Activated gamma-delta T cell treated with anti-CD3 and anti-CD28 coated beads, Interleukin-2, amount 50 U/mL, for 16 hours (primary cell): ENCODE measurements around the gene SNX30.

Experiments used
- DNase-seq: peaks from one replicate; pipeline ENCODE4 v3.0.0-alpha.2; 2020; ENCODE audit warnings: low read depth

Gene SNX30

DNA sequence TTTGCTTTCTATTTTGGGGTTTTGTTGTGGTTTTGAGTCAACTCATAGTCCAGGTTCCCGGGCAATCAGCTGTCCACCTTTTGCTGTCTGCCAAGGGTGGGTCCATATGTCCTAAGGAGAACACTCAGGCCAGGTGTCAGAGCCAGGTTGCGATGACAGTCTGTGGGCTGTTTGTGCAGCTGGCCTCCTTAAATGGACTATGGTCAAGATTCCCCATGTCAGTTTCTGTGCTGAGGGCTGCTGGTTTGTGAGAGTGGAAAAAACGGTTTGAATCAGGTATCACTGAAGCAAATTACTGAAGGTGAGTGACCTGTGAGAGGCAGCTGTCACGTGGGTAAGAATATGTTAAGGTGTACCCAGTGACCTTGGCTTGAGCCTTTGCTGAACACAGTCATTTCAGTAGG lies 33.0 kb downstream of the SNX30 start:
- DNase-seq = no peak

DNA sequence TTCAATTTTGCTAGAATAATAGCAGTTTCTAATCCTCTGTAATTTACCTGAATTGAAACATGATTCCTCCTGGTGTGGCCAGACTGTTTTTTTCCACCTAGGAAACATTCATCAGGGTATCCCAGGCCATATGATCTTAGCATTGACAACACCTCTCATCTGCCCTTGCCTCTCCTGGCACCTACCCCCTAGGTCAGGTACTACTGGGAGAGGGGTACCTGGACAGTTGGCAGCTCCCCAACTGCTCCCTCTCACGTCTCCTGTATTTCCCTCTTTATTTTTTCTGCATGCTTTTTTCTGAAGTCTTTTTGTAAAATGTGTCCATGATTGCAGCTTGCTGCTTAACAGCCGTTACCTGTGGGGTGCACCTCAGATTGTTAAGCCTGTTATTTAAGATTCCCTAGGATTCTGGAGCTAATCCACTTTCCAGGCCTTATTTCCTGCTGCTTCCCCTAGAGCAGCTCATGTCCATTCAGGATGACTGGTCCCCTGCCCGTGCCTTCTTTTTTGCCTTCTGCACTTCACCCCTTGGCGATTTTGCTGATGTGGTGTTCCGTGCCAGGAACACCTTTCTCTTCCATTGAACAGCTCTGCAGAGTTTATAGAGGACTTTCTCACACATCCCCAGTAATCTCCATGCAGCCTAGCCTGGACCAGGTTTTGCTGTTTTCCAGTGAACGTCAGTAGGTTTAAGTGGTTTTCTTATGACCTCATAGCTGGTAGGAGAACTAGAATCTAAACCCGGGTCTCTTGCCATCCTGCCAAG lies 33.6 kb downstream of the SNX30 start:
- DNase-seq = no peak

DNA sequence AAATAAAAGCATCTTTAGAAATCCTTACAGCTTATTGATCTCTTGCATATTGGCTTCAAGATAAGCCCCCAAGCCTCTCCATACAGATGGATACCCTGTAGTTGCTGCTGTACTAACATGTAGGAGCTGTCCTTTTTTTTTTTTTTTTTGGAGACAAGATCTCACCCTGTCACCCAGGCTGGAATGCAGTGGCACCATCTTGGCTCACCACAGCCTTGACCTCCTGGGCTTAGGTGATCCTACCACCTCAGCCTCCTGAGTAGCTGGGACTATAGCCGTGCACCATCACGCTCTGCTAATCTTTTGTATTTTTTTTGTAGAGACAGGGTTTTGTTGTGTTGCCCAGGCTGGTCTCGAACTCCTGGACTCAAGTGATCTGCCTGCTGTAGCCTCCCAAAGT lies 35.4 kb downstream of the SNX30 start:
- no peak for DNase-seq

DNA sequence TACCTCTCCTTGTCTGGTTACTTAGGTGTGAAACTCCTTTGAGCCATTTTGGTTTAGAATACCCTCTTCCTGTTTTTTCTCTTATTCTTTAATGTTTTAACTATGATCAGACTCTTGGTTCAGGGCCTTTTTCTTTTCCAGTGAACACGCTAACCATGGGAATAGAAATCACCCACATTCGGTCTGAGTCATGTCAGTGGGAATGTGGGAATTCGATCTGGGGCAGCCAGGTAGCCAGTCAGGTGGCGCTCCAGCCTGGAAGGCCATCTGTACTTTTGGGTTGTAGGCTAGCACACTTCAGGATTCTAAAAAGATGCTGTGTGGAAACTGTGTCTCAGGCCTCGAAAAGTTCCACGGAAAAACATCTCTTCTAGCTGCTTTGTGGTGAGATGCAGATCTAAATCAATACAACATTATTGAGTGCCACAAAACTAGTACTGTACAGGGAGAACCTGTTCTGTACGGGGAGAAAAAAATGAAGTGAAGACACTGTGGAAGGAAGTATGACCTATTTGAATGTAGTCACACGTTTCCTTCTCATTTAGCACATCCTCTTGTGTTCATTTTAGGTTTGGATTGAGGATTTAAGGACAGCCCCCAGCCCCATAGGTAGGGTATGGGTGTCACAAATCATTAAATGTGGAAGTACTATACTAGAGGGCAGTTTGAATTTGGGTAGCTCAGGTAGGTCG lies 36.4 kb downstream of the SNX30 start:
- DNase-seq = no peak

DNA sequence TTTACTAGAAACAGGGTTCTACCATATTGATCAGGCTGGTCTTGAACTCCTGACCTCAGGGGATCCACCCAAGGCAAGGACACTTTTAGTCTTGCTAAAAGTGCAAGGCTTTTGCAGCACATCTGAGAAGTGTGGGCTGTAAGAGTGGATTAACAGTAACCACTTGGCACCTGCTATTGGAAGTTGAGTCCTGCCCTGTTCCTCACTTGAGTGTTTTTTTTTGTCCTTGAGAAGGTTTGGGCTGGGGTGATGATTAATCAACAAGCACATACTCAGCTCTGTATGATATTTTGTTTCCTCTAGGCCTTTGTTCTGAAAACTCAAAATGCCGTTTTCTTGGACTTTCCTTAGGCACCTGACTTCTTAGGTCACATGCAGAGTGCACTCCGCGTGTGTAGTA lies 37.4 kb downstream of the SNX30 start:
- DNase-seq = no peak

DNA sequence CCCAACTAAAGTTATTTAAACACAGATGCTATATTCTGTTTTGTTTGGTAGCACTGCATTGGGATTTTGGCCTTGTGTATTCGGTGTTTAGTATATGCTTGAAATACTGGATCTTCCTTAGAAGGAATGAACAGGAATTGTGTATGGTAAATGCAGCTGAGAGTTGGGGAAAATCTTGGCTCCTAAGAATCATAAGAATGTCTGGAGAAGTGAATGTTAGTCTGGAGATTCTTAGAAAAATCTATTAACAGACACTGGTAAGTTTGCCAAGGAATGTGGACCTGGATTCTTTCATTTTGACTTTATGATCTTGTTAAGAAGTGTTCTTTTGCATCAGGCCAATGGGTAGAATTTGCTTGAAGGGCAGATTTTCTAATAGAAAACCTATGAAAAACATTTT lies 38.9 kb downstream of the SNX30 start:
- no peak for DNase-seq

DNA sequence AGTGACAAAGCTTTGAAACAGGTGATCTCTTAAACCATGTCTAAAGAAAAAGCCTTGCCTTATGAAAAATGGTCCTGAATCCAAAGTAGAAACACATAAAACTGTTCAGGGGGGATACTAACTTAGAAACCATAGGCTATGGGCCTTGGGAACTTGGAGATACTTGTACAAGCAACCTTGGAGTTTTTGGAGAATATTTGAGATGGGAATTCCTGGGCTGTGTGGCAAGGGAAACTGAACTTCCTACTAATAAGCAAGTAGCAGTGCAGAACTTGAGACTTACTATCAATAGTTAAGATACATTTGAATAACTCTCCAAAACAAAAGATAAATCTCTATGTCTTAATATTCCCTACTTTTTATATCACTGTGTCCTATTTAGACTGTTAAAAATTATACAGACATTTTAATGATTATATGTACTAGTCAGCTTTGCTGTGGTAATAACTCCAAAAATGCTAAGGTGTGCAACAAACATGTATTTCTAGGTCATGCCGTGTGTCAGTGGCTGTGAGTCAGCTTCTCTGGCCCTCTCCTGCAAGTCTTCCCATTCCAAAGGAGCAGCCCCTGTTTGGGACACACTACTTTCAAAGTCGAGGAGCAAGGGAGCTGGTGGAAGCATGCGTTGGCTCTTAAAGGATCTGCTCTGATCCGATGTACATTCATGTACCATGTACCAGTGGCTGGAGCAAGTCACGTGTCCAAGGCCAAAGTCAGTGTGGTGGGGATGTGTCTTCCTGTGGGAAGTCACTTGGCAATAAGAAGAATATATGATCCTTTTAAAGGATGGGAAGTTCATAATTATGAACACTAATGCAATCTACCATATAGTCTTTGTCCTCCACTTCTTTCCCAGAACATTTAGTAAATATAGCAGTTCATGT lies 39.6 kb downstream of the SNX30 start:
- DNase-seq = no peak

DNA sequence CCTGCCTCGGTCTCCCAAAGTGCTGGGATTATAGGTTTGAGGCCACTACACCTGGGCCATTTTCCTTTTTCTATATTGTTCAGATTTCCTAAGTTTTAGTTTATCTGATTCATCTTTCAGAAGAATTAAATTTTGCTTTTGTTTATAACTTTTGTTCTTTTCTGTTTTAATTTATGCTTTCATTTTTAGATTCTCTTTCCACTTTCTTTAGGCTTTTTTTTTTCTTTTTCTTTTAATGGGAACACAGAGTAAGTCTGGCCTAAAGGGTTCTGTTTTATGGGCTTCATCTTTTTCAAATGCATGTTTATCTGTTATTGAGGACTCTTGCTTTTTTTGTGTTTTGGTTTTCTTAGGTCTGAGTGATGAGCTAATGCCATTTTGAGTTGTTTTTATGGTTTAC lies 42.1 kb downstream of the SNX30 start:
- no peak for DNase-seq

DNA sequence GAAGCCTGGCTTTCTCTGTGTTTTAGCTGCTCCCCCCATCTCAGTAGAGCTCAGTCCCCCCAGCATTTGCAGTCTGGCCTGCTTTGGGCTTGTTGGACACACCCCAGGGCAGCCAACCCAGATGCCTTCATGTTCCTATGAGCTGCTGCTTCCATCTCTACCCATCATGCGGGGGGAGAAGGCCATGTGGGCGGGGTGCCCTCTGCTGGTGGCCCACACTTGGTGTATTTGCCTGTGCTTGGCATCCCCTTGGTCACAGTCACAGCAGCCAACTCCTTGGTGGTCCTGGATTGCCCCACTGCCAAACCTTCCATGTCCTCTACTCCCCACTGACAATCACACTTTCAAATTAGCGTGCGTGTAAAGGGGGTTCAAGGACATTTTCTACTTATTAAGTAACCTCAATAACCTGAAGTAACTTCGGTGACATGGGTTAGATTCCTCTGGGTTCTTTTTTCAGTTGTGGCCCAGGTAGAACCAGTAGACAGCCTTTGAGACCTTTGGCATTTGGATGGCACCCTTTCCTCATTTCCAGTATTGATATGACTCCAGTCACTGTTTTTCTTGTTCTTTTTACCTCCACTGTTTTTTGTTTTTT lies 42.8 kb downstream of the SNX30 start:
- peak; percentile 76 for DNase-seq

DNA sequence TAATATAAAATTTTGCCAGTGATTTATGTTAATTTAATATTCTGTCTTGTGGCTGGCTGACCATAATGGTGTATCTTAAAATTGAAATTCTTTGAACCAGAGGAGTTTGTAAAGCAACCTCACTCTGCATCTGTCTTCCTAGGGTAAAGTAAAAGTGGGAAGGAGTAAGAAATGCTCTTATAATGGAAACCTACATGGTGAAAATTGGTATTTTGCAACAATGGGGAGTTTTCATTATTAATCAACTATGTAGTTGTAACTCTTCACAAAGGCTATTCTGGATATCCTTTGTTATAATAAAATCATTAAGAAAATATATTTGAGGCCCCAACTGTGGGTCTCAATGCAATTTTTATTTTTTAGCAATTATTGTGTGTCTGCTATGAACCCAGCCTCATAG lies 44.2 kb downstream of the SNX30 start:
- no peak for DNase-seq

DNA sequence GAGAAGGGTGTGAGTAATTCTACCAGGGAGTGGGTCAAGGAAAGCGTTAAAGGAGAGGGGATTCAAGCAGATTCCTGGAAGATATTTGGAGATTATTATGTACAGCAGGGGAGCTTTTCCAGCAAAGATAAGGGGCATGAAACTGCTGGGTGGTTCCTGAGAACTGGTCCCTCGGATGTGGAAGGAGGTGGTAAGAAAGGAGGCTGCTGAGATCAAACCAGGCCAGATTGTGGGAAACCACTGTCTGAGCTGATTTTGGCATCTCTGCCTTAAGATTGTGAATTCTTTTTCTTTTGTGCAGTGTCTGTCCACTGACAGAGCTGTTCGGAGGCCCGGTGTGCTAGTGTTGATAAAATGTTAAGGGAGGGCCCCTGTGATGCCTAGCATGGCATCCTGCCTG lies 45.4 kb downstream of the SNX30 start:
- DNase-seq = no peak

DNA sequence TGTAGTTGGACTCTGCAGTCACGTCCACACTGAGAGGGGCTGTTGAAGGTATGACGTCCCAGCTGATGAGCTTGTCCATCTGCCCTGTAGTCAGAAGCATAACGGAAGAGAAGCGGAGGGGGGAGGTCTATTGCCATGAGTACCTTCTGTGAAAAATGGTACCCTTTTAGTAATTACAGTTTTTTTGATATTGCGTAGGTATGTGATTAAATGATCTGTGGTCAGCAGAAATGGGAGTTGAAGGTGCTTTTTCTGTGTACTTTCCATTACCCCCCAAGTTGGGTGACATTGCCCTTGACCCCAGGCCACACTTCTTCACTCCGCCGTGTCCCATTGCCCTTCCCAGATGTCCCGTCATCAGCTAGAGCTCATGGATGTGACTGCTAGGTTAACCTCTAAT lies 45.9 kb downstream of the SNX30 start:
- DNase-seq = no peak

DNA sequence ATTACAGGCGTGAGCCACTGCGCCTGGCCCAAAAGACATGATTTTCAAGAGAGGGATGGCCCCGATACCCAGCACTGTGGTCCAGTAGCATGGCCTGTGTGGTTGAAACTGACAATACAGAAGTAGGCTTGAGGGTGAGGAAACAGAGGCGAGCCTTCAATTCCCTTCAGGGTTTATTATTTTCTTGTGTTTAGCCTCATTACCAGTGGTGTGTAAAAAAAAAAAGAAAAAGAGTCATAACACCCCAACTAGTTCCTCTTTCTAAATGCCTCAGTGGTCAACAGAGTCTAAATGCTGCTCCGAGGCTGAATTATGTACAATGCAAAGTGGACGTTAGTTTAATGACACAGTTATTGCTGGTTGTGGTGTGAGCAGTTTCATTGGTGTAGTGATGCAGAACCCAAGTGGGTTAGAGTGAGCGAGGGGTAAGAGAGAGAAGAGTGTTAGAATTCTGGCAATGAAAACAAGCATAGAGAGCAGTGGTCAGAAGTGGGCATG lies 58.8 kb downstream of the SNX30 start:
- DNase-seq = no peak

DNA sequence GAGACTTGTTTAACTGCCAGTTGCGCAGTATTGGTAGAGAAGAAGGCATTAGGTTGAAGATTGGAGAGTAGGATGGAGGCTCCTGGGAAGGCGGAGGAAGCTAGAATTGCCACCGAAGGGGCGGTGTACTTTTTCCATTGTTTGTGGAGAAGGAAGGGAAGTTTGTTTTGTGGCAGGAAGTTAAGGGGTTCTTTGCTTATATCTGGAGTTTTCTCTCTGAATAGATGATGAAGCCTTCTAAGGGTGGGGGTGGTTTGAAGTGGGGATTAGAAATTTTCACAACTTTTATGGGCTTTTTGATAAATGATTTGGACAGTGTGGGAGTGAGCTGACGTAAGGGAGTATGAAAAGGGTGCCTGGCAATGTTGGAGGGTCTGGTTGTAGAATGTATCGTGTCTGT lies 59.3 kb downstream of the SNX30 start:
- no peak for DNase-seq

DNA sequence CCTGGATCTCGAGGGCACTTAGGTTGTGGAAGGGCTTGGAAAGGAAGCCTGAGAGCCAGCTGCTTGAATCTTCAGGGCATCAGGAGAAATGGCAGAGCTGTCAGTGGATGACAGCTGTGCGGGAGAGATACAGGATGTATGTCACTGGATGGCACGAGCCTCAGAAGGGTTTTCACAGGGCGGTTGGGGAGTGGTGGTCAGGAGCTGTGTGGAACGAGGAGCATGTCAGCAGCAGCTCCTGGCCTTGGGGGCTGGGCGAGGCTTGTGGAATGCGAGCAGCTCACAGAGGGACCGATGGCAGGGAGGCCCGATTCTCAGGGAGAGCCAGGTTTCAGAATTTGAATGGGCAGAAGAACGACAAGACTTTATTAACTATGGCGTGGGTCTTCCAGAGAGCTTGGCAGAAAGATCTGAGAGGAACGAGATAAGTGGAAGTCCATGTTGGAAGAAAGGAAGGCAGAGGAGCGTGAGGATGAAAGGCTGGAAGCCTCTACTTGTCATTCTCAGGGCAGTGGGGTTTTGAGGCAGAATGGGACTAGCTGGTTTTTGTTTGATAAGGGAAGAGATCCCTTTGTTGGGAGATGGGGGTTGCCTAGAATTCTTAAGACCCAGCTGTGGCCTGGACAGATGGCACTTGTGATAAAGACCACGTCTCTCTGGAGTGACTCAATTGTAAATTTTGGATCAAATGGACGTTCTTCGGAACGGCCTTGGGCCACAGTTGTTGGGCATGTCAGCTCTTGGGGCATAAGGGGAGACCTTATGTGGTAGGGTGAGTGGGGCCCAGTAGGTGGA lies 60.3 kb downstream of the SNX30 start:
- DNase-seq = no peak

DNA sequence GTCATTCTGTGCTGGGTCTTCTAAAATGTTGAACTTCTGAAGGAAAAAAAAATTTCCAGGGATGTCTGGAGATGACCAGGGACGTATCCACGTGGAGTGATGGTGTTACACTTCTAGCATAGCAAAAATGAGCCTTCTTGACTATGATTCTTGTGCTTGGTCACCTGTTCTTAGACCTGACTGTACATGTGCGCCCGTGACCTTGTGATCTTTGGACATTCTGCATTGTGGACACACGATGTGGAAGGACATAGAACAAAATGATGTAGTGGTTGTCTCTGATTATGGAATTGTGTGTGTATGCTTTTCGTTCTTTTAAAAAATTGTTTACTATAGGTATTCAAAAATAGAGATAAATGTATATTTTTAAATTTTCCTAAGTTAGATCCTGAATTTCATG lies 61.0 kb downstream of the SNX30 start:
- DNase-seq = no peak

DNA sequence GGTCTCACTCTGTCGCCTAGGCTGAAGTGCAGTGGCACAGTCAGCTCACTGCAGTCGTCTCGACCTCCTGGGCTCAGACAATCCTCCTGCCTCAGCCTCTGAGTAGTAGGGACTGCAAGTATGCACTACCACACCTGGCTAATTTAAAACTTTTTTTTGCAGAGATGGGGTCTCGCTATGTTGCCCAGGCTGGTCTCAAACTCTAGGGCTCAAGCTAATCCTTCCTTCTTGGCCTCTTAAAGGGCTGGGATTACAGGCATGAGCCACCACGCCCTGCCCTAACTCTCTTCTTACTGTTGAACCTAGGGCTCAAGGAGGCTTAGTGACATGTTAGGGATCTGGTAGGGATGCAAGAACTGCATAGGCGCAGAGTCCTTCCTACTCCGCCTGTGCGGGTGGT lies 65.3 kb downstream of the SNX30 start:
- no peak for DNase-seq

DNA sequence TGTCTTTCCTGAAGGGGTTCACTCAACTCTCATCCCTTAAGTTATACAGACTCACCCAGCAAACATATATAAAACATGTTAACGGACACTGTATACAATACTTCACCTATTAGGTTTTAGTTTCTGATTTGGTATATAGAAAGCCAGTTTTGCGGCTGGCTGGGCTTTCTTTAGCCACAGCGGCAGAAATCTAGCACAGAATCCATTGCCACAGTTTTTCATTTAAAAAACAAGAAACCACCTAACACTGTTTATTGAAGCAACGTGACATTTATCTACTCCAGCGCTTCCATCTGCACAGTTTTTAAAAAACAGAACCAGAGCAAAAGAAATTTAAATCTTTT lies 67.3 kb downstream of the SNX30 start:
- DNase-seq = no peak

DNA sequence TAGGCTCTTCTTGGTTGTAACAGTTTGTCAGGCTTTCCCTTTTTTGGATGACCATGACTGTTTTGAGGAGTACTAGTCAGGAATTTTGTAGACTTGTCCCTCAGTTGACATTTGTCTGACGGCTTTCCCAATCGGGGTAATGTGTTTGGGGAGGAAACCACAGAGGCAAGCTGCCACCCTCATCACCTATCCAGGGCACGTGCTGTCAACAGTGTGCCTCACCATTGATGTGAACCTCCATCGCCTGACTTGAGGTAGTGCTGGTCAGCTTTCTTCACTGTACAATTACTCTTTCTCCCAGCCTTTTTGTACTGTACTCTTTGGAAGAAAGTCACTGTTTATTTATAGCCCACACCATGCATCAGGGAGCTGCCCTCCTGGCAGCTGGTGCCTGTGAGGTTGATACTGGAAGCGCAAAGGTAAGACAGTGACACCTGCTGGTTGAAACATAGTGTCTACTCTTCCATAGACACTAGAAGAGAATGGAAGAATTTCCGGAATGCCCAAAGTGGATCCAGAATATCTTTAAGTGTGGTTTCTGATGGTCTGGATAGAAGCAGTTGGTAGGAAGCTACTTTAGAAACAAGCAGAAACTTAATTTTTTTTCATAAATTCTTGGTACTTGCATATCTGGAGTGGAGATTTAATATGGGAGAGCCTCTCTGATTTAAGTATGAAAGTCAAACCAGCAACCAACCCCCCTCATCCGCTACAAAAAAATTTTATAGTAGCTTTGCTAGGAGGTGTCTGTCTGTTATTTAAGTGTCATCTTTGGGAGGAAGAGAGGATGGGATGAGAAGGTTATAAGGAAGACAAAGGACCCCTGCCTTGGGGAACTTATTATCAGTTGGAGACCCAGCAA lies 69.3 kb downstream of the SNX30 start:
- no peak for DNase-seq

DNA sequence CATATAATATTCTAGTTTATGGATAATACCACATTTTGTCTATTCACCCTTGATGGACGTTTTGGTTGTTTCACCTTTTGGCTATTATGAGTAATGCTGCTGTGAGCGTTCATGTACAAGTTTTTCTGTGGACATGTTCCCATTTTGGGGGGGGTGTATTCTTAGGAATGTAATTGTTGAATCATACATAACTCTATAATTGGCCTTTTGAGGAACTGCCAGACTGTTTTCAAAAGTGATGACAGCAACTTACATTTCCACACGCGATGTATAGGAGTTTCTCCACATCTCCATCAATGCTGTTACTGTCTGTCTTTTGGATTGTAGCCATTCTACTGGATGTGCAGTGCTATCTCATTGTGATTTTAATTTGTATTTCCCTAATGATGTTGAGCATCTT lies 70.3 kb downstream of the SNX30 start:
- DNase-seq = no peak

DNA sequence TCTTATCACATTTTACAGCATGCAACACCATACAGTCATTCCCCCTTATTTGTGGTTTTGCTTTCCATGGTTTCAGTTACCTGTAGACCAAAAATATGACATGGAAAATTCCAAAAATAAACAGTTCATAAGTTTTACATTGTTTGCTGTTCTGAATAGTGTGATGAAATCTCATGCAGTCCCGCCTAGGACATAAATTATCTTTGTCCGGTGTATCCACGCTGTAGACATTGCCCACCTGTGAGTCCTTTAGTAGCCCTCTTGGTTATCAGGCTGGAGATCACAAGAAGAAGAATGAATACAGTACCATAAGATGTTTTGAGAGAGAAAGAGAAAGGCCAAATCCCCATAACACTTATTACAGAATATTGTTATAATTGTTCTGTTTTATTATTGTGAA lies 72.1 kb downstream of the SNX30 start:
- DNase-seq = no peak
